ENCODE measurements around the gene INPP5D.

DNA sequence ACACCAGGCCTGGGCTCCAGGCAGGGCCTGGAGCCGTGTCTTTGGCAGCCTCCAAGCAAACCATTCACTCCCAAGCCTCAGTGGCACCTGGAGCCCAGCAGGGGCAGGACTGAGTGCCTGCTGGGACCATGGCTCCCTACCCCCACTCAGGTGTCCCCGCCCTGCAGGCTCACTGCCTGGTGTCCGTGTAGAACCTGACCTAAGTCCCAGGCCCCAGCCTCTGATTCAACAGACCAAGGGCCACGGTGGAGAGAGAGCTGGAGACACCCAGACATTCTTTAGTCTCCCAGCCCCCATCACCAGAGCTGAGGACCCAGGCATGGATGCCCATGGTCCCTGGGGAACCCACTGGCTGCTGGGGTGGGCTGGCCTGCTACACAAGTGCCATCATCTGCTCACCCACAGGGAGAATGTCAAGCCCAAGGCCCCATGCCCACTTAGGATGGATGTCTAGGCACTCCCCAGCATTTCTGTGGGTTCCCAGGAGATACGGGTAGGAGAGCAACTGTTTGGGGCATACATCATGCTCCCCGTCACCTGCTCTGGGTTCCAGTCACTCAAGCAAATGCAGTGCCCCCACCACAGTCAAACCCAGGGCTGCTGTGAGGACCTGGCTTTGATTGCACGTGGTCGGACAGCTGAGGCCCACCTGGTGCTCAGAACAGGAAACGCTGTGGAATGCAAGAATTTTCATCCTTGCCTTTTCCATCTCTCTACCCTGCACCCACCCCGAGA lies 148.4 kb downstream of the INPP5D start:
- TF ChIP-seq, protein P1, sequence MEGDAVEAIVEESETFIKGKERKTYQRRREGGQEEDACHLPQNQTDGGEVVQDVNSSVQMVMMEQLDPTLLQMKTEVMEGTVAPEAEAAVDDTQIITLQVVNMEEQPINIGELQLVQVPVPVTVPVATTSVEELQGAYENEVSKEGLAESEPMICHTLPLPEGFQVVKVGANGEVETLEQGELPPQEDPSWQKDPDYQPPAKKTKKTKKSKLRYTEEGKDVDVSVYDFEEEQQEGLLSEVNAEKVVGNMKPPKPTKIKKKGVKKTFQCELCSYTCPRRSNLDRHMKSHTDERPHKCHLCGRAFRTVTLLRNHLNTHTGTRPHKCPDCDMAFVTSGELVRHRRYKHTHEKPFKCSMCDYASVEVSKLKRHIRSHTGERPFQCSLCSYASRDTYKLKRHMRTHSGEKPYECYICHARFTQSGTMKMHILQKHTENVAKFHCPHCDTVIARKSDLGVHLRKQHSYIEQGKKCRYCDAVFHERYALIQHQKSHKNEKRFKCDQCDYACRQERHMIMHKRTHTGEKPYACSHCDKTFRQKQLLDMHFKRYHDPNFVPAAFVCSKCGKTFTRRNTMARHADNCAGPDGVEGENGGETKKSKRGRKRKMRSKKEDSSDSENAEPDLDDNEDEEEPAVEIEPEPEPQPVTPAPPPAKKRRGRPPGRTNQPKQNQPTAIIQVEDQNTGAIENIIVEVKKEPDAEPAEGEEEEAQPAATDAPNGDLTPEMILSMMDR (conservative IDR thresholded peaks at IDR 0.05): peak; percentile 63
- no peak for TF ChIP-seq EZH2 (IDR thresholded peaks at IDR 0.05; ENCODE audit: low read depth)

Data from PC-9 (cell line).